HT-29 (cell line): Measurements from ENCODE around the gene SPOCD1. TPM values are rescaled to one million over a fixed set of nuclear protein-coding genes. Genes with fewer than 3 reads are reported as not detected.

Experiments used
- DNase-seq: peaks from one replicate; pipeline ENCODE4 v3.0.0-alpha.2; 2015; ENCODE audit warnings: low spot score
- total RNA-seq: library from RNA; depleted of rRNA; stranded (reverse); fragments of >200 nt; shearing (Covaris generic); gene quantifications from 2 replicates; pipeline ENCODE4 v1.2.3, GENCODE V29; 2014

Gene SPOCD1
- total RNA-seq, 1 experiment from 2014 or later, result 0.20 TPM

GRCh38 chr1:31787786-31788137, 28.1 kb downstream of the SPOCD1 start:
- no peak for DNase-seq

- no peak for DNase-seq
Measured at GRCh38 chr1:31787261-31787660, 28.6 kb downstream of the SPOCD1 start.

- DNase-seq, result no peak
Measured at GRCh38 chr1:31786366-31787060, 29.3 kb downstream of the SPOCD1 start.

GRCh38 chr1:31785947-31786290, 29.9 kb downstream of the SPOCD1 start:
- no peak for DNase-seq

GRCh38 chr1:31785020-31785946, 30.5 kb downstream of the SPOCD1 start:
- DNase-seq, result no peak

- DNase-seq, result no peak
Measured at GRCh38 chr1:31784356-31785019, 31.3 kb downstream of the SPOCD1 start.

DNA sequence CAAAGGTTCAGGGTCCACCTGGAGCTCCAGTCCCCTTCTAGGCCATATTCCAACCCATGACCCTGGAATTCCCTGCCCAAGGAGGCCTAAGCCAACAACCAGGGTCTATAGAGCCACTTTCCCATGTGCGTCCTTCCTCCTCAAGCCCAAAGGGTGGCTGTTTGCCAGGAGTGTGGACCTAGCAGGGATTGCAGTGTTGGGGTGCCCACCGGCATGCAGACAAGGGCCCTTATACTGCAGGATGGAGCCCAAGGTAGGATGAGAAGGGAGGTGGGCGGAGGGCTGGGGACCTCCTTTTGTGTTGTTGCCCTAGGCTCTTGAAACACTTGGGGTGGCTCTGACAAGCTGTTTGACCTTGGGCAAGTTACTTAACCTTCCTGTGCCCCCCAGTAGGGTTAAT, 32.0 kb downstream of the SPOCD1 start:
- DNase-seq, result no peak

DNA sequence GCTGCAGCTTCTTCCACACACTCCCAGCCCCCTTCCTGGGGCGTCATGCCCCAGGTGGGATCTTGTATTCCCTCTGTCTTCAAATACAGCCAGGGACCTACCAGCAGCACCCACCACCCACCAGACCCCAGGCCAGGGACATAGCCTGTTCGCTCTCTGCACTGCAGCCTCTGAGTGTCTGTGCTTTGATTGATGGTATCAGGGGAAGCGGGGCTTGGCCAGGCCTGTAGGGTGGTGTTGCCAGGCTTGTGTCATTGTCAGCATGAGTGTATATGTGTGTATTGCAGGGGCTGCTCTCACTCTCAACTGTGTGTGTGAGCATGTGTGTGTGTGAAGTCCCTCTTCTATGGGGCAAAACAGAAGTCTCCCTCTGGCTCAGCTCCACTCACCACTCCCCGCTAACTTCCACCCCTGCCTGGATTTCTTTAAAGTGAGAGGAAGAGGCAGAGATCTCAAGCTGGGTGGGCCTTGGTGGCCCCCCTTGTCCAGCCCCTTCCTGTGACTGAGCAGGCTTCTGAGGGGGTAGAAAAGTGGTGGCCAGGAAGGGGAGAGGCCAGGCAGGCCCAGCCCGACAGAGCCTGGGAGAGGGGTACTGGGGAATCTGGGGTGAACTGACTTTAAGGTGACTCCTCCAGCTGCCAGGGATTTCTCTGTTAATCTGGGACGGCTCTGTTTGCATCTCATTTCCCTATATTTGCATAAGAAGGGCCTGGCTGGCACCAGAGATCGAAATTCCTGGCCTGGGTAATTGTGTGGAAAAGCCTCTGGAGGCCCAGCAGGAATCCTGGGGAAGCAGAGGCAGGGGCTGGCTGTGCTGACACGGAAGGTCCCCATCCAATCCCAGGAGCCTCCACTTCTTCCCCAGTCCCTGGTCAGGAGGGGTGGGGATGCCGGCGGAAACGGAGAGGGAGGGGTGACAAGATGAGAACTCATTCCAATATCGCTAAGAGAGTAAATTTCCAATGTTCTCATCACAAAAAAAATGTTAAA, 33.1 kb downstream of the SPOCD1 start:
- no peak for DNase-seq

DNA sequence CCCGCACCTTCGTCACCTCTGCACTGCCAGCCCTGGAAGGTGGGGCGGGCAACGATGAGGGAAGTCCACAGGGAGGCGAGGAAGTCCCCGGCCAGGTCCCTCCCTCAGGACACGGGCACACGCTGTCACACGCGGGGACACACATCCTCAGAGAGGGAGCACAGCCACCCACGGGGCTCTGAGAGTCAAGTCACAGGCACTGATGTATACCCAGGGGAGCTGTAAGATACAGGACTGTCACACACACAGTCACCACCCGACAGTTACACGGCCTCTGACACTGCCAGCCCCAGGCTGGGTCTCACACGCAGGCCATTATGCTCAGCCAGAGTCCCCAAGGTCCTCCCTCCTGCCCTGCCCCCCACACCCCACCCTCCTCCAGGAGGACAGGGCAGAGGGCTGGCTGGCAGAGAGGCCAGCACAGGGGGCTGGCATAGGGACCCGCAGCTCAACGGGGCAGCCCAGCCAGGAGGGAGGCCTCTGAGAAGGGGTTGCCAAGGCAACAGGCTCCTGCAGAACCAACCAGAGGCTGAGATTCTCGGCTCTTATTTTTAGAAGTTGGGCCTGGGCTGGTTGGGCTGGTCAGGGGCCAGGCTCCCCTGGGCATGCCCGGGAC, 34.0 kb downstream of the SPOCD1 start:
- DNase-seq, result no peak

DNA sequence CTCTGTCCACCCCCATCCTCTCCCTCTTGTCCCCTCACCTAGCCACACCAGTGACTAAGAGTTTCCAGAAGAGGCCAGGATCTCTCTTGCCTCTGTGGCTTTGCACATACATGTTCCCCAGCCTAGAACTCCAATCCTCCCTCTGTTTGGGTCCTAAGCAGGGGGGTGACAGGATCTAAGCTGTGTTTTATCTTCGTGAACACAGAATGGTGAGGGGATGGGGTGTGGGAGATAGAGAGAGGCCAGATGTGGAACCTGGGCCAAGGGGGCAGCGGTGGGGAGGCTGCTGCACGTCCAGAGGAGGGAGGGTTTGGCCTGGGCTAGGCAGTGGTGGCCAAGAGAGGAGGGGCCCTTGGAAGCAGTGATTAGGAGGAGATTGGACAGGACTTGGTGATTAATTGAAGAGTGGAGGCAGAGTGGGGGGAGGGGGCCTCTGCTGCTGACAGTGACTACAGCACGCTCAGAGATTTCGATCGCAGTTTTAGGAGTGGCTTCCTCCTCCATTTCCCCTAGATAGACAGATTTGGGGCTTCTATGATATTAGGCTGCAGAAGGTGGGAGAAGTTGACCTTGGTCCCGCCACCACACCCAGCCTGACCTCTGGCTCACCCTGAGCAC, 34.6 kb downstream of the SPOCD1 start:
- no peak for DNase-seq

DNA sequence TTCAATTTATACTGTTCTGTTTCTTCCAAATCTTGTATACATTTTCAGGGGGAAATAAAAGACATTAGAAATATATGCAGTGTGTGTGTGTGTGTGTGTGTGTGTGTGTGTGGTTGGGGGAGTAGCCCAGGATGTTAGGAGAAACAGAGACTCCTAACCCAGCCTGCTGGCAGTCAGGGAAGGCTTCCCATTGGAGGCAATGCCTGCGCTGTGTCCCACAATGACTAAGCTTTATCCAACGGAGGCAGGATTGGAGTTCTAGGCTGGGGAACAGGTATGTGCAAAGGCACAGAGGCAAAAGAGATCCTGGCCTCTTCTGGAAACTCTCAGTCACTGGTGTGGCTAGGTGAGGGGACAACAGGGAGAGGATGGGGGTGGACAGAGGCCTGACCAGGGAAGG, 35.2 kb downstream of the SPOCD1 start:
- DNase-seq, result no peak

GRCh38 chr1:31779687-31780086, 36.1 kb downstream of the SPOCD1 start:
- DNase-seq, result no peak

DNA sequence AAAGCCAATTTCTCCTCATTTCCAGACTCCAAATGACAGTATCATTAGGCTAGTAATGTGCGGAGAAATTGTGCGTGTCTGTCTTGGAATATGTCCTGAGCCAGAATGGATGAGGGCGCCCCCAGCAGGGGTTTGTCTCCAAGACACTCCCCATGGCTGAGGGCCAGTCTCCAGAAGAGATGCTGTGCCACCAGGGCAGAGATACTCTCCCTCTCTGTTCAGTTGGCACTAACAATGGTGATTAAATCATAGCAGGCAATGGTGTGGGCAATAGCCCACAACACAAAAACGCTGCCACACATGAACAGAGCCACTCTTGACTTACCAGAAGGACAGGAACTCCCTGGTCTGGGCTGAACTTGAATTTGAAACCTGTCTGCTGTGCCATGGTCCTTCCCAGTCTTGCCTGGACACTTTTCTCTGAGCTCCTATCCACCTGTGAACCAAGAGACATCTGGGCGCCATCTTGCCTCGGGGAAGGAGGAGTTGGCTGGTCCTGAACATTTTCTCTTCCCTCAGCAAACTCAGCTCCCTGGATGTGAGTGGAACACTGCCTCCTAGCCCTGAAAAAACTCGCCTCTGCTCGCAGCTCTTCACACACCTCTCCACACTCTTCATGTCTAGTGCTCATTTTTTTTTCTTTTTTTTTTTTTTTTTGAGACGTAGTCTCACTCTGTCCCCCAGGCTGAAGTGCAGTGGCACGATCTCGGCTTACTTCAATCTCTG, 36.9 kb downstream of the SPOCD1 start:
- no peak for DNase-seq

DNA sequence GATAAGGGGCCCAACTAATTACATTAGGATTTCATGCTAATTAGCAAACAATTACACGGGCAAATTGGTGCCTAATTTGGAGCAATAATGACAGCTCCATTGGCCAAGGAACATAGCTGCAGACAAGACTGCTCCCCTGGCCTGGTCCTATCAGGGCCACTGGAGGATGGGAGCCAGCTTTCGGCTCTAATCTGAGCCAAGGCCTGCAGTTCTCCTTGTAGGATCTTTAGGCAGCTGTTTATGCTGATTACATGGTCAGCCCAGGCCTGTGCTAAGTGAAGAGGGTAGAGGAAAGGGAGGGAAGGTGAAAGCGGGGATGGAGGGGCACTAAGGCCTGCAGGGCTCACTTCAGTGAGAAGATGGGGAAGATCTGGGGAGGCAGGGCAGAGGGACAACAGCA, 39.3 kb downstream of the SPOCD1 start:
- no peak for DNase-seq

- no peak for DNase-seq
Measured at GRCh38 chr1:31776032-31776431, 39.8 kb downstream of the SPOCD1 start.

- DNase-seq, result no peak
Measured at GRCh38 chr1:31775210-31775999, 40.4 kb downstream of the SPOCD1 start.

DNA sequence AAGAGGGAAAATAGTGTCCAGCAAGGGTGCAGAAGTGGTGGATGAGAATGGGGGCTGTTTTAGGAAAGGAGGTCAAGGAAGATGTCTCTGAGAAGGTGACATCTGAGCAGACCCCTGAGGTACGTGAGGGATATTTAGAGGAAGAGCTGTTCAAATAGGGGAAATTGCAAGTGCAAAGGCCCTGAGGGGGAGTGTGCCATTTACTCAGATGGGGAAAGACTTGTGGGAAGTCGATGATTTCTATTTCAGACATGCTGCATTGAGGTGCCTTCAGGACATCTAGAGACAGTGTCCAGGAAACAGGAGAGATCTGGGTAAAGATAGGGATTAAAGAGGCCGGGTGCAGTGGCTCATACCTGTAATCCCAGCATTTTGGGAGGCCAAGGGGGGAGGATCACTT, 41.3 kb downstream of the SPOCD1 start:
- DNase-seq, result no peak

- no peak for DNase-seq
Measured at GRCh38 chr1:31773861-31774260, 42.0 kb downstream of the SPOCD1 start.

- DNase-seq, result no peak
Measured at GRCh38 chr1:31772669-31773248, 43.1 kb downstream of the SPOCD1 start.
